Cardiac fibroblast (primary cell): ENCODE results near the gene MAN1C1.
A peak's percentile ranks its signal among the peaks of the same experiment; 100 is the strongest.

Source experiments
- DNase-seq, 2 donors: peaks; one replicate each; pipeline versions ENCODE4 v3.0.0 to v3.0.0-alpha.2; 2010; ENCODE audit warnings: low read depth in 2 of 2
- H3K4me3 ChIP-seq, 2 donors: replicated peaks in 1 of 2; 1 replicate in 1 of 2; 2 replicates in 1 of 2; pipeline ENCODE4 v1.5.1; 2011; ENCODE audit warnings: low read depth in 2 of 2, low read length in 2 of 2, mild to moderate bottlenecking in 2 of 2, moderate library complexity in 1 of 2
- CTCF ChIP-seq: IDR thresholded peaks from one replicate; pipeline ENCODE4 v1.5.1; 2011; ENCODE audit warnings: low read depth, mild to moderate bottlenecking, low read length, inconsistent platforms

MAN1C1 gene

GRCh38 chr1:25715888-25716287 is 99.3 kb downstream of the MAN1C1 start:
- DNase-seq = peak in 1 of 2 donors; percentile 26

GRCh38 chr1:25716320-25716719 is 99.7 kb downstream of the MAN1C1 start:
- no peak for DNase-seq
- no peak overlapping the region for H3K4me3 ChIP-seq
- no peak for TF ChIP-seq CTCF

More at GRCh38 chr1:25715888-25716287, 99.3 kb downstream of the MAN1C1 start:
- TF ChIP-seq CTCF = no peak
- no peak overlapping the region for H3K4me3 ChIP-seq

- TF ChIP-seq CTCF = no peak
- no peak overlapping the region for H3K4me3 ChIP-seq
Observed at GRCh38 chr1:25718732-25719131, 102.1 kb downstream of the MAN1C1 start.

GRCh38 chr1:25720624-25721023 is 104.0 kb downstream of the MAN1C1 start:
- no peak for DNase-seq
- no peak for TF ChIP-seq CTCF
- no peak overlapping the region for H3K4me3 ChIP-seq

More at GRCh38 chr1:25718732-25719131, 102.1 kb downstream of the MAN1C1 start:
- peak; percentile 36 to 47 for DNase-seq

GRCh38 chr1:25723250-25723880 is 106.8 kb downstream of the MAN1C1 start:
- no peak overlapping the region for H3K4me3 ChIP-seq
- DNase-seq = peak in 1 of 2 donors; percentile 41
- TF ChIP-seq CTCF = no peak

GRCh38 chr1:25724201-25724600 is 107.6 kb downstream of the MAN1C1 start:
- DNase-seq = no peak
- H3K4me3 ChIP-seq = no peak overlapping the region
- no peak for TF ChIP-seq CTCF

- no peak overlapping the region for H3K4me3 ChIP-seq
- no peak for DNase-seq
- no peak for TF ChIP-seq CTCF
Observed at GRCh38 chr1:25724966-25725365, 108.4 kb downstream of the MAN1C1 start.
